DND-41 (cell line): Measurements from ENCODE around the gene MICALL2.

Source experiments
- ATAC-seq: fragments of 200-7000 bp; cut with Tn5 transposase; 3 replicates; pipeline ENCODE4 v1.9.1; 2021; ENCODE audit warnings: low read depth; ENCODE audit not compliant: insufficient read depth
- DNase-seq: peaks from one replicate; pipeline ENCODE4 v3.0.0-alpha.2; 2020
- H2AFZ ChIP-seq: 2 replicates; pipeline ENCODE4 v1.6.0; 2012; ENCODE audit warnings: low read depth, low read length
- H3K27ac ChIP-seq: 2 replicates; pipeline ENCODE4 v1.5.1; 2012; ENCODE audit warnings: low read length, inconsistent platforms
- H3K27me3 ChIP-seq: fragments of 200-600 bp; sonication (generic); 2 replicates; pipeline ENCODE4 v1.6.0; 2012; ENCODE audit warnings: low read length, mild to moderate bottlenecking, inconsistent platforms; ENCODE audit not compliant: insufficient read depth, poor library complexity
- H3K36me3 ChIP-seq: 2 replicates; pipeline ENCODE4 v1.5.1; 2012; ENCODE audit warnings: low read length, inconsistent platforms; ENCODE audit not compliant: insufficient read depth
- H3K4me1 ChIP-seq: 2 replicates; pipeline ENCODE4 v1.5.1; 2012; ENCODE audit warnings: mild to moderate bottlenecking, low read length; ENCODE audit not compliant: insufficient read depth
- H3K4me2 ChIP-seq: 2 replicates; pipeline ENCODE4 v1.6.0; 2012; ENCODE audit warnings: mild to moderate bottlenecking, moderate library complexity, low read length, inconsistent platforms; ENCODE audit not compliant: insufficient read depth
- H3K4me3 ChIP-seq, 2 experiments: fragments of 200-600 bp in 1 of 2; shearing (Covaris generic) in 1 of 2; 2 replicates each; pipeline ENCODE4 v1.5.1; 2012 to 2016; ENCODE audit warnings: inconsistent platforms in 2 of 2, low read length in 2 of 2, mild to moderate bottlenecking in 2 of 2, low read depth in 1 of 2, moderate library complexity in 1 of 2
- H3K79me2 ChIP-seq: 2 replicates; pipeline ENCODE4 v1.6.0; 2012; ENCODE audit warnings: low read length, inconsistent platforms; ENCODE audit not compliant: insufficient read depth
- H3K9ac ChIP-seq: 2 replicates; pipeline ENCODE4 v1.6.0; 2012; ENCODE audit warnings: low read depth, mild to moderate bottlenecking, inconsistent platforms, low read length, moderate library complexity
- H3K9me3 ChIP-seq: 2 replicates; pipeline ENCODE4 v1.5.1; 2012; ENCODE audit warnings: low read length, moderate library complexity, mild to moderate bottlenecking, inconsistent platforms; ENCODE audit not compliant: insufficient read depth, severe bottlenecking
- H4K20me1 ChIP-seq: 2 replicates; pipeline ENCODE4 v1.6.0; 2012; ENCODE audit warnings: low read length; ENCODE audit not compliant: insufficient read depth
- EZH2 ChIP-seq: IDR thresholded peaks from 3 replicates; pipeline ENCODE4 v1.6.1; 2012; ENCODE audit warnings: borderline replicate concordance, low read depth, mild to moderate bottlenecking, moderate library complexity, low read length, inconsistent platforms; ENCODE audit not compliant: severe bottlenecking
- TF ChIP-seq, protein P1 (sequence below): IDR thresholded peaks from 2 replicates; pipeline ENCODE4 v1.5.1; 2012; ENCODE audit warnings: borderline replicate concordance, low read length, moderate library complexity, mild to moderate bottlenecking; ENCODE audit not compliant: poor library complexity, severe bottlenecking; ENCODE audit errors: extremely low read depth

Gene MICALL2

DNA sequence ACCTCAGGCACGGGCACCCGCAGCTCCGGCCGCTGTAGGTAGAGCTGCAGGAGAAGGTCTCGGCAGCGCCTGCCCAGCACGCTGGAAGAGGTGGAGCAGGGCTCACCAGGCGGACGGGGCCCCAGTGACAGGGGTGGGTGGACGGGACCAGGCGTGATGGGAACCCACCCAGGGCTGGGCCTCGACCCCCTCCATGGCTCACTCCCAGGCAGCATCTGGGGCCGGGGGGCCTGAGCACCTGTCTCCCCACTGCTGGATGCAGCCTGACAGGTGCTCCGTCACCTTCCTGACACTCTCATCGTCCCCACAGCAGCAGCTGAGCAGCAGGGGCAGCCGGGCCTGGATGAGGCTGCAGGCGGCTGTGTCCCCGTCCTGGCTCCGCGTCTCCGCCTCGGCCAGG lies 16.7 kb upstream of the MICALL2 start:
- TF ChIP-seq EZH2: no peak
- TF ChIP-seq, protein P1, sequence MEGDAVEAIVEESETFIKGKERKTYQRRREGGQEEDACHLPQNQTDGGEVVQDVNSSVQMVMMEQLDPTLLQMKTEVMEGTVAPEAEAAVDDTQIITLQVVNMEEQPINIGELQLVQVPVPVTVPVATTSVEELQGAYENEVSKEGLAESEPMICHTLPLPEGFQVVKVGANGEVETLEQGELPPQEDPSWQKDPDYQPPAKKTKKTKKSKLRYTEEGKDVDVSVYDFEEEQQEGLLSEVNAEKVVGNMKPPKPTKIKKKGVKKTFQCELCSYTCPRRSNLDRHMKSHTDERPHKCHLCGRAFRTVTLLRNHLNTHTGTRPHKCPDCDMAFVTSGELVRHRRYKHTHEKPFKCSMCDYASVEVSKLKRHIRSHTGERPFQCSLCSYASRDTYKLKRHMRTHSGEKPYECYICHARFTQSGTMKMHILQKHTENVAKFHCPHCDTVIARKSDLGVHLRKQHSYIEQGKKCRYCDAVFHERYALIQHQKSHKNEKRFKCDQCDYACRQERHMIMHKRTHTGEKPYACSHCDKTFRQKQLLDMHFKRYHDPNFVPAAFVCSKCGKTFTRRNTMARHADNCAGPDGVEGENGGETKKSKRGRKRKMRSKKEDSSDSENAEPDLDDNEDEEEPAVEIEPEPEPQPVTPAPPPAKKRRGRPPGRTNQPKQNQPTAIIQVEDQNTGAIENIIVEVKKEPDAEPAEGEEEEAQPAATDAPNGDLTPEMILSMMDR: no peak
- H3K79me2 ChIP-seq: no peaks in the 10 kb centered on the region
- H3K4me3 ChIP-seq: no peak overlapping the region
- no peaks in the 10 kb centered on the region for H3K9me3 ChIP-seq
- peaks cover 95% of the 10 kb centered on the region for H3K36me3 ChIP-seq
- H3K4me1 ChIP-seq: no peaks in the 10 kb centered on the region
- no peak for ATAC-seq
- H3K4me2 ChIP-seq: no peak overlapping the region
- H3K27ac ChIP-seq: no peak overlapping the region
- no peaks in the 10 kb centered on the region for H3K27me3 ChIP-seq
- H3K9ac ChIP-seq: no peak overlapping the region
- H2AFZ ChIP-seq: no peak overlapping the region
- DNase-seq: no peak
- H4K20me1 ChIP-seq: peaks cover 14% of the 10 kb centered on the region

DNA sequence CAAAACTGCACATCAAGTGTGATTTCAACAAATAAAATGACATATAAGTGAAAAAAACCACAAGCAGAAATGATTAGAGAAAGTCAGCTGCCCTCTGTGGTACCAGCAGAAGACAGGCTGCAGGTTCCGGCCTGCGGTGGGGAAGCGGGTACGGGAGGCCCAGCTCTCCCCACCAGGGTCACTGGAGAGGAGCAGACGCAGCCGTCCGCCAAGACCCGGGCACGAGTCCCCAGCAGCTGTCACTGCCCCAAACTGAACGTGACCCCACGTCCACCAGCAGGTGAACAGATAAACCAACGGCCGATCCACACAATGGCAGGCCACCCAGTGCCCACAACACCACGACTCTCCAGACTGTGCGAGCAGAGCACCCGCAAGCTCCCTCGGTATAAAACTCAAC lies 16.1 kb upstream of the MICALL2 start:
- Histone ChIP-seq H3K27me3 (no peaks in the 10 kb centered on the region), H2AFZ (no peak overlapping the region), H3K27ac (no peak overlapping the region), H4K20me1 (peaks cover 13% of the 10 kb centered on the region), H3K9ac (no peak overlapping the region), H3K36me3 (peaks cover 95% of the 10 kb centered on the region), H3K4me1 (no peaks in the 10 kb centered on the region), H3K4me2 (no peak overlapping the region), H3K4me3 (no peak overlapping the region), H3K79me2 (no peaks in the 10 kb centered on the region), H3K9me3 (no peaks in the 10 kb centered on the region)
- no peak for ATAC-seq
- DNase-seq: no peak
- TF ChIP-seq EZH2: no peak
- TF ChIP-seq, protein P1: peak; percentile 4

DNA sequence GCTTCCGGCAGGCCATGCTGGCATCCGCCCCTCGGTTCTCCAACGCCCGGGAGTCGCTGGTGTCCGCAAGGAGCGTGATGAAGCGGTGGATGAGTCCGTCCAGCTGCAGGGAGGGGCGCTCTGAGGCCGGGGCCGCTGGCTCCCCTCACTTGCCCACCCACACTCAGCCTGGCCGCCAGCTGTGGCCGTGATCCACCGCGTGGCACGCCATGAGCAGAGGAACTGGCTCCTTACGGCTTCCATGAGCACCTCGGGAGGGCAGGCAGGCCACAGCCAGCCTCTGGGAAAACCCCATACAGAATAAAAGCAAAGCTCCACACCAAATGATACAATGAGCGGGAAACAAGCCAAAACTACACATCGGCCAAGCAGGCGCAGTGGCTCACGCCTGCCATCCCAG lies 15.5 kb upstream of the MICALL2 start:
- Histone ChIP-seq H3K79me2 (no peaks in the 10 kb centered on the region), H4K20me1 (peaks cover 12% of the 10 kb centered on the region), H3K9ac (no peak overlapping the region), H2AFZ (no peak overlapping the region), H3K4me3 (no peak overlapping the region), H3K9me3 (no peaks in the 10 kb centered on the region), H3K4me1 (no peaks in the 10 kb centered on the region), H3K36me3 (peaks cover 94% of the 10 kb centered on the region), H3K4me2 (no peak overlapping the region), H3K27me3 (no peaks in the 10 kb centered on the region), H3K27ac (no peak overlapping the region)
- TF ChIP-seq EZH2: no peak
- TF ChIP-seq, protein P1: no peak
- DNase-seq (no peak), ATAC-seq (no peak)

DNA sequence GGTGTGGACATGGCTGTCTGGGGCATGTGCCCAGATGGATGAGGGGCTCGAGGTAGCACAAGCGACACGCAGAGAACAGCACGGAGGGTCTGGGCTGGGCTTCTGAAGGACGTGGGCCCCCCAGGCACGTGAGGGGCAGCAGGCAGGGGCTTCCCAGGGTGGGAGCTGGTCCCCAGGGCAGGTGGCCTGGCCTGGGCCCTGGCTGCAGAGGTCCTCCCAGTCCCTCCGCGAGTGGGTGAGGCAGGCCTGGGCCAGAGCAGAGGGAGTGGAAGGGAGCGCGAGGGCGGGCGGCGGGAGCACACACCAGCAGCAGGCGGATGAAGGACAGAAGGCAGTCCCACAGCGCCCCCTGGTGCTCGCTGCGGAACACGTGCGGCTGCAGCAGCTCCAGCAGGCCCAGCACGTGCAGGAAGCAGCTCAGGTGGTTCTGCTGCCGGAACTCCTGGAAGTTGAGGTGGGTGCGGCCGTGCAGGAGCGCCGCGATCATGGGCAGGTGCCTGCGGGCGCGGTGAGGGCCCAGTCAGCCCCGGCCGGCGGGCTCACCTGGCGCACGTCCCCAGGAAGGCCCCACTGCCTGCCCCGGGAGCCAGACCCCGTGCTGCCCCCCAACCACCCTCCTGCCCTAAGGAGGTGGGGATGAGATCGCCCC lies 14.7 kb upstream of the MICALL2 start:
- Histone ChIP-seq H3K4me3 (no peak overlapping the region), H3K27ac (no peak overlapping the region), H4K20me1 (peaks cover 12% of the 10 kb centered on the region), H3K79me2 (no peaks in the 10 kb centered on the region), H3K9me3 (no peaks in the 10 kb centered on the region), H3K9ac (no peak overlapping the region), H3K27me3 (no peaks in the 10 kb centered on the region), H2AFZ (no peak overlapping the region), H3K4me1 (no peaks in the 10 kb centered on the region), H3K4me2 (no peak overlapping the region), H3K36me3 (peaks cover 86% of the 10 kb centered on the region)
- TF ChIP-seq, protein P1: peak; percentile 91
- no peak for TF ChIP-seq EZH2
- ATAC-seq: peak; percentile 89
- DNase-seq: peak; percentile 83
